22Rv1 (cell line): ENCODE results near the gene FAM47E.

ENCODE experiments used
- ZFX ChIP-seq: fragments of 450-650 bp; IDR thresholded peaks from 2 replicates; pipeline ENCODE4 v1.6.1; 2017; ENCODE audit warnings: antibody characterized with exemption, borderline replicate concordance
- TF ChIP-seq, protein P1 (sequence below): fragments of 450-650 bp; IDR thresholded peaks from 2 replicates; pipeline ENCODE4 v1.5.1; 2017; ENCODE audit warnings: mild to moderate bottlenecking

DNA sequence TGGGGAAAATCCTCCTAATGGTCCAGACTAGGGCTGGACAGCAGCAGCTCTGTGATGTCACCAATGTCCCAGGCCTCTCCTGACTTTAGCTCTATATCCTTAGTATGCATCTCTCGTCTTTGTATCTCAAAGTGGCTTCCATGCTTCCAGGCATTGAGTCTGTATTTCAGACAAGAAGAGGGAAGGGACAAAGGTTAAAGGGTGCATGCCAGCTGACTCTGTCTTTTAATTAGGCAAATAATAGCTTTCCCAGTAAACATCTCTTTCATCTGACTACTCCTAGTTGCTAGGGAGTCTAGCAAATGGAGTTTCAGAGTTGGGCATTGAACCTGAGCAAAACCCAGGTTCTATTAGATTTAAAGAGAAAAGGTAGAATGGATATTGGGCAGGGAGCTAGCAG lies 5.4 kb downstream of the FAM47E start:
- TF ChIP-seq, protein P1, sequence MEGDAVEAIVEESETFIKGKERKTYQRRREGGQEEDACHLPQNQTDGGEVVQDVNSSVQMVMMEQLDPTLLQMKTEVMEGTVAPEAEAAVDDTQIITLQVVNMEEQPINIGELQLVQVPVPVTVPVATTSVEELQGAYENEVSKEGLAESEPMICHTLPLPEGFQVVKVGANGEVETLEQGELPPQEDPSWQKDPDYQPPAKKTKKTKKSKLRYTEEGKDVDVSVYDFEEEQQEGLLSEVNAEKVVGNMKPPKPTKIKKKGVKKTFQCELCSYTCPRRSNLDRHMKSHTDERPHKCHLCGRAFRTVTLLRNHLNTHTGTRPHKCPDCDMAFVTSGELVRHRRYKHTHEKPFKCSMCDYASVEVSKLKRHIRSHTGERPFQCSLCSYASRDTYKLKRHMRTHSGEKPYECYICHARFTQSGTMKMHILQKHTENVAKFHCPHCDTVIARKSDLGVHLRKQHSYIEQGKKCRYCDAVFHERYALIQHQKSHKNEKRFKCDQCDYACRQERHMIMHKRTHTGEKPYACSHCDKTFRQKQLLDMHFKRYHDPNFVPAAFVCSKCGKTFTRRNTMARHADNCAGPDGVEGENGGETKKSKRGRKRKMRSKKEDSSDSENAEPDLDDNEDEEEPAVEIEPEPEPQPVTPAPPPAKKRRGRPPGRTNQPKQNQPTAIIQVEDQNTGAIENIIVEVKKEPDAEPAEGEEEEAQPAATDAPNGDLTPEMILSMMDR: no peak
- no peak for TF ChIP-seq ZFX
